ENCODE data around the gene DACH1.

The DACH1 gene

DNA sequence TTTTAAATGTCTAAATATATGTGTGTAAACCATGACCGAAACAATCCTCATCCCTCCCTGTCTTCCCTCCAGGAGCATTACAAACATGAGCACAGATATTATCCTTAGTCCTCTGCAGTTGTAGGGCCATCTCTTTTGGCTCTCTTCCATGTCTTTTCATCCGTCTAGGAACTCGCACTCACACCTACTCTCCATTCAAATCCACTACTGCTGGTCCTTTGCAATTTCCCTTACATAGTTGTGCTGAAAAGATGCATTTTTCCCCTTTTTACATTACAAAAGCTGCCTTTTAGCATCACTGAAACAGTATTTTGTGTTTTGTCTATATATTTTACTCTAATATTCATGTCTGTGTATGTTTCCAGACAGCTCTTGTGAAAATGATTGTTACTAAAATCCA lies 237.8 kb downstream of the DACH1 start:
- no peak for DNase-seq (ENCODE audit: low read depth, low spot score)

DNA sequence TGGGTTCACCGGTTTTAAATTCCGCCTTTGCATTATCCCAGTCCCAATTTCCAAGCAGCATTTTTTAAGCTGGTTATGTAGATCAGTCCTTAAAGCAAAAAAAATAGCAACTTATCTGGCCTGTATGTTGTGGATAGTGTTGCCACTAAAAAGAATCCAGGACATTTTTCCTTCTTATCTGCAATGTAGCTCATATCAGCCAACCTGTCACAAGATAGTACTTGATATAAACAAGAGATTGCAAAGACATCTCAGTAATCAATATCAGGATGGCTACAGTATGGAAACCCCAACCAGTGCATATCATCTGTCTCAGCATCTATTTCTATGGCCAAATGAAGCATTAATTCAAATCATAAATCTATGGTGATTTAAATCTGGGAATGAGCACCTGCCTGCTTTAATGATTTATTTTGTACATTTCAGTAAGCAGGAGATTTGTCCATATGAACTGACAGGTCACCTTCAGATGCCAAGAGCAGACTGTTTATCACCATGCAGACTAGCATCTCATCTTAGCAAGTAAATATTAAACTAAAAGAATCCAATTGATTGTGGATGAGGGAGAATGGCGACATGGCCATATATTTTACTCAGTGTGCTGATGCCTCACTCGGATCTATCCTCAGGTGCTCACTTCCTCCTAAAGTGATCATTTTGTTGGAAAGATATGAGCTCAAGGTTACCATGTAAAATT lies 240.4 kb downstream of the DACH1 start:
- no peak for DNase-seq (ENCODE audit: low read depth, low spot score)

DNA sequence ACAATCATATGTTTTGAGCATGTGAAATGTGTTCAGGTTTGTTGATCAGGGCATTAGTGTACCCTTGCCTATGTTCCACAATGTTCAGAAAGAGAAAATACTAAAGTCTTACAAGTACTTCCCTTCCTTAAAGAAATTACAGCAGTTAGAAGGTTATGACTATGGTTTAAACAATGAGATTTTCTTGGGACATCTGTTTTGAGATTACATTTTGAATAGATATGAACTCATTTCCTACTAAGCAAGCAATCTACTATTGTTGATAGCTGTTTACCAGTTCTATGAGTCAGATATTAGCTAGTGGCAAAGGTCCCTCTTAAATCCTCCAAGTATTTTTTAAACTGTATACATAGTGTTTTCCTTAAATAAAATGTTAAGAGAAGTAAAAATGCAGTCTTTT lies 241.3 kb downstream of the DACH1 start:
- no peak for DNase-seq (ENCODE audit: low read depth, low spot score)

- DNase-seq (ENCODE audit: low read depth, low spot score): no peak
Measured at GRCh38 chr13:71624653-71625600, 242.1 kb downstream of the DACH1 start.

DNA sequence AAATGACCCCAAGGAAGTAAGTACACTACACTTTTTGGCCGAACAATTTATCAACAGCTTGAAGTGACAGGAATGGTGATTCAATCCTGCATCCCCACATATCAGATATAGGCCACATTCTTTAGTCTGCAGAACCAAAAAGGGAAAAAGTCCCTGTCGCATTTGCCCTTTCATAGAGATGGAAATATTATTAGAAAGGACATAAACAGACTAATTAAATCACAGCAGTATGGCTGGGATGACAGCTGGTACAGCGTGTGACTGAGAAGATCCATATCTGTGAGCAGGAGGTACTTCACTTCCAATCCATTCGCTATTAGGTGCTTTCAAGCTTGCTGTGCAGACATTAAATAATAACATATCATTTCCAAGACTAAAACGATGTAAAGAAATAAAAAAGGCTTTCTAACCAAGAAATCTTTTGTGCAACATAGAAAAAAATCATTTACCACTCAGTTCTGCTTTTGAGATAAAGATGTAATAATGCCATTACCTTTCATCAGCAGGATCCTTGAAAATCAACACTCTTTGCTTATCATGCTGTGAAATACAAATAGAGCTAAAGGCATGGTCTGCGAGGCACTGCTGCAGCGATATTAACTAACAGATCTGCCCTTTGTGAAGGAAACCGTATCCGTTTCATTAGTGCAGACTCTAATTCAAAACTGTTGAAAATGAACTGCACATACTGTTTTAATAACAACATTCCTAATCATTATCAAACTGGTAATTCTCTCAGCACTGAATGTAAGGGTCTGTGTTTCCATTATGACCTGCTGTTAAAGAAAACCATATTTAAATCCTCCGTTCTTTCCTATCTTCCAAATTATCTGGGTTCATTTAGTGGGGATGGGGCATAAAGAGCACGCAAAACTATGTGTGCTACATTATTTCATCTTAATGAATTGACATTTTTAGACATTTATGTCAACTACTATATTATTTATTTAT lies 245.6 kb downstream of the DACH1 start:
- DNase-seq (ENCODE audit: low read depth, low spot score): no peak

GRCh38 chr13:71619096-71619495 lies 247.9 kb downstream of the DACH1 start:
- peak; percentile 9 for DNase-seq (ENCODE audit: low read depth, low spot score)

DNA sequence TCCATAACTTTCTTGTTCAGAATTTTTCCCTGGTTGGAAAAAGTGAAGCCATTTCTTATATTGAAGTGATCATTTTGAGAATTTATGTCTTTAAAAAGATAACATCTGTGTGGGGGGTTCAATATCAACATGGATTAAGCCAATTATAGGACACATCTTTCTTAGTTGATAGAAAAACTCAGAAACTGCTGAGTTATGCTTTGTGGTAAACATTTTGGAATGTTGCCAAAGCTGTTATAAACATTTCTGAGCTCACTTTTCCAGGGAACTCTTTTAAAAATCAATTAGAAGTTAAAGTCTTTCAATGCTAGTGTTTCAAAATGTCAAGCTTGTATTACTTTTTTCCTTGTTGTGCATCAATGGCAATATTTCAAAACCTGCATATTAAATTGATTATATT lies 248.8 kb downstream of the DACH1 start:
- DNase-seq (ENCODE audit: low read depth, low spot score): peak; percentile 39

GRCh38 chr13:71617265-71617664 lies 249.7 kb downstream of the DACH1 start:
- no peak for DNase-seq (ENCODE audit: low read depth, low spot score)

DNA sequence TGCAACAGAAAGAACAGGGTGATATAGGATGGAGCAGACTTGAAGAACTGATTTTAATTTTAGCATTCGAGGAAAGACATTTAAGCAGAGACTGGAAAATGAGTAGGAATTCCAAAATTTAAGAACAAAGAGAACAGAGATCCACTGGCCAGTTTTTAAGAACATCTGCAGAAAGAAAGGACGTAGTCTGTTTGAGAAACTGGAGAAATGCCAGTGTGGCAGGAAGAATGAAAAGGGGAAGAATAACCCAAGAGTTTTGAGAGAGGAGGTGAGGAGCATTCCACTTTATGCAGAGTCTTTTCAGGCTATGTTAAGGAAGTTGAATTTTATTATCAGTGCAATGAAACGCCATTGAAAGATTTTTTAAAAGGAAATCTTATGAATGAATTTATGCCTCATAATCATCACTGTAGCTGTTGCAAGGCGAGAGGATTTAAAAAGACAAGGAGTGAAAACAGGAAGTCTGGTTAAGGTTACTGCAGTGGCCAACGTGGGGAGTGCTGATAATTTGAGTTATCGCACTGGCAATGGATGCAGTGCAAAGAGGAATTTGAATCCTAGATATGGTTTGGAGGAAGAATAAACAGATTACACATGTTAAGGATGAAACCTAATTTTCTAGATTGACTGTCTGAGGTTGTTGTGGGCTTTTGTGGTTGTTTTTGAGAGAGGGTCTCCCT lies 253.8 kb downstream of the DACH1 start:
- no peak for DNase-seq (ENCODE audit: low read depth, low spot score)

- no peak for DNase-seq (ENCODE audit: low read depth, low spot score)
Measured at GRCh38 chr13:71611292-71611691, 255.7 kb downstream of the DACH1 start.

- DNase-seq (ENCODE audit: low read depth, low spot score): no peak
Measured at GRCh38 chr13:71610876-71611275, 256.1 kb downstream of the DACH1 start.

DNA sequence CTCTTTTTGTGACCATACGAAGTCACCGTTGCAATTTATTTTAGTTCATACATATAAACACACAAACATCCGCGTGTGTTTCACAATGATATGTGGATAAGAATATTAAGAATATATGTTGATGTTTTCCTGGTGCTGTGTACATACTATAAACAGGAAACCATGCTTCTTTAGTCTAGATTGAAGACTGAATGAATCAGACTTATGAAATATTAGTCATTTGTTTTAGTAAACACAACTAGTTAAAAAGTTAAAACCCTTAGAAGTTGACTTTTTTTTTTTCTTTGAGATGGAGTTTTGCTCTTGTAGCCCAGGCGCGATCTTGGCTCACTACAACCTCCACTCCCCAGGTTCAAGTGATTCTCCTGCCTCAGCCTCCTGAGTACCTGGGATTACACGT lies 257.7 kb downstream of the DACH1 start:
- DNase-seq (ENCODE audit: low read depth, low spot score): no peak

DNA sequence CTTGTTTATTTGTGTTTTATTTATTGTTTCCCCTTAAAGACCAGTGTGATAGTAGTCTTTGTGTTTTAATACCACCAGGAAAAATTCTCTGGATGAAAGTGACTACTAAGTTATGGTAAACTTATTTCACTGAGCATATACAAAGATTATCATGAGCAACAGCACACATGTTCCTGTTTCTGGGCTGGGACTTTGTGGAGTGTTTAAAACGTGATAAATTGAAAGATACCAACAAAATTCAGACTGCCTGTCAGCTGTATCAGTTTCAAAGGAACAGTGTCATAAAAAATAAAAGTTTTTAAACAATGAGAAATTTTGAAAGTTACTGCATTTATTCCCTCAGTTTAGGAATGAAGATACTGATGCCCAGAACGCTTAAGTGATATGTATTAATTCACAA lies 259.4 kb downstream of the DACH1 start:
- DNase-seq (ENCODE audit: low read depth, low spot score): no peak

- DNase-seq (ENCODE audit: low read depth, low spot score): no peak
Measured at GRCh38 chr13:71606818-71607217, 260.2 kb downstream of the DACH1 start.

GRCh38 chr13:71605744-71606143 lies 261.3 kb downstream of the DACH1 start:
- DNase-seq (ENCODE audit: low read depth, low spot score): no peak

DNA sequence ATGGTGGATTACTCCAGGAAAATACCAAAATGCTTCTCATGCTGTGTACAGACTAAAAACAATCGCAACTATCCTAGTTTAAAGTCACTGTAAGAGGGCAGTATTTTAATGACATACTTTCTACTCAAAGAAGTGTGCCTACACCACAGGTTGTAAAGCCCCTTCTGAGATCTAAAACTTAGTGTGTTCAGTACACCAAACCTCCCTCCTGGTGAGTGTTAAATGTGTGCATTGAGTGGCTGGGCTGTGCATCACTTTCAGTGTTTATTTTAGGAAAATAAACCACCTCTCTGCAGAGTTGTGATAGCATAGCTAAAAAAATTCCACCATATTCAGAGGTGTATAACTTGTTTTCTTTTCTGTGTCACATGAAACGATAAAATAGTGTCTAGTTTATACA lies 263.7 kb downstream of the DACH1 start:
- no peak for DNase-seq (ENCODE audit: low read depth, low spot score)

- DNase-seq (ENCODE audit: low read depth, low spot score): no peak
Measured at GRCh38 chr13:71602344-71602743, 264.7 kb downstream of the DACH1 start.

- DNase-seq (ENCODE audit: low read depth, low spot score): no peak
Measured at GRCh38 chr13:71597150-71597549, 269.9 kb downstream of the DACH1 start.

- DNase-seq (ENCODE audit: low read depth, low spot score): no peak
Measured at GRCh38 chr13:71596116-71596515, 270.9 kb downstream of the DACH1 start.

GRCh38 chr13:71593566-71593965 lies 273.4 kb downstream of the DACH1 start:
- DNase-seq (ENCODE audit: low read depth, low spot score): no peak

- DNase-seq (ENCODE audit: low read depth, low spot score): no peak
Measured at GRCh38 chr13:71591374-71591773, 275.6 kb downstream of the DACH1 start.
